Thoracic aorta (tissue), 2 donors: ENCODE data around the gene FAM47E. TPM values are rescaled to one million over a fixed set of nuclear protein-coding genes. Genes with fewer than 3 reads are reported as not detected.

Experiments used
- ATAC-seq: fragments of 150-250 bp; one replicate; pipeline ENCODE4 v1.8.0; 2017; ENCODE audit warnings: low read depth; ENCODE audit not compliant: insufficient number of reproducible peaks, low FRiP score
- DNase-seq: peaks from one replicate; pipeline ENCODE4 v3.0.0-alpha.2; 2020; ENCODE audit warnings: low spot score
- H3K27ac ChIP-seq, 2 donors: fragments of 200-600 bp; sonication (generic); 1 replicate in 1 of 2; 2 replicates in 1 of 2; pipeline ENCODE4 v1.5.1; 2016; ENCODE audit warnings: mild to moderate bottlenecking in 2 of 2, moderate library complexity in 2 of 2
- H3K27me3 ChIP-seq: fragments of 200-600 bp; sonication (generic); replicated peaks from 2 replicates; pipeline ENCODE4 v1.6.0; 2016; ENCODE audit warnings: mild to moderate bottlenecking; ENCODE audit not compliant: insufficient read depth
- H3K36me3 ChIP-seq: fragments of 200-600 bp; sonication (generic); one replicate; pipeline ENCODE4 v1.5.1; 2016
- H3K4me1 ChIP-seq, 2 donors: fragments of 200-600 bp; sonication (generic); 1 replicate in 1 of 2; 2 replicates in 1 of 2; pipeline versions ENCODE4 v1.5.1 to v1.6.0; 2016; ENCODE audit warnings: low read depth in 2 of 2, mild to moderate bottlenecking in 1 of 2; ENCODE audit not compliant: control insufficient read depth in 1 of 2
- H3K4me3 ChIP-seq: fragments of 200-600 bp; sonication (generic); 2 replicates; pipeline ENCODE4 v1.5.1; 2016; ENCODE audit warnings: mild to moderate bottlenecking
- H3K9me3 ChIP-seq: fragments of 200-600 bp; sonication (generic); 2 replicates; pipeline ENCODE4 v1.5.1; 2016
- total RNA-seq, 2 donors: library from RNA; depleted of rRNA; stranded (reverse); fragments of >200 nt; gene quantifications; one replicate each; pipeline versions ENCODE4 v1.1.0 to v1.2.3, GENCODE V29; 2016
- TF ChIP-seq, protein P1 (sequence below): fragments of 200-600 bp; sonication (generic); IDR thresholded peaks from one replicate; pipeline ENCODE4 v1.5.1; 2019; ENCODE audit warnings: antibody characterized with exemption

The FAM47E gene
- total RNA-seq, 2 donors from 2014 or later: 0.42 to 0.54 TPM

DNA sequence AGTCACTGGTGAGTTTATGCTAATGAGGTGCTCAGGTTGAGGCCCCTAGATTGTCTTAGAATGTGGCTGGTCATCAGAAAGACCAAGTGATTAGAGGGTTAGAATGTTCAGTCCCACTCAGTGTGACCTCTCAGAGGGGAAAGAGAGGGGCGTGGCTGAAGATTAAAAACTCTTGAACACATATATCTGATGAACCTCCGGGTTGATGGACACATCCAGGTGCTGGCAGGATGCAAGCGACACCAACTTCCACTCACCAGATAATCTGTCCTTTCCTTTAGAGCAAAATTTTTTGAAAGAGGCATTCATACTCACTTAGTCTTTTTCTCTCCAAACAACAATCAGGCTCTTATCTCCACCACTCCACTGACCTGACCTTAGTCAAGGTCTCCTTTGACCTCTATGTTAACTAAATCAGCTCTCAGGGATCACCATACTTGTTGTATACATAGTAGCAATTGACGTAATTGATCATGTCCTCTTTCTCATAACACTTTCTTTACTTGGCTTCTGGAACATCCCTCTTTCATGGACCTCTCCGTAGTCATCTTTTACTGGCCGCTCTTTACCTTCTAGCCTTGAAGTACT, 14.2 kb downstream of the FAM47E start:
- no peak overlapping the region for H3K27ac ChIP-seq
- TF ChIP-seq, protein P1, sequence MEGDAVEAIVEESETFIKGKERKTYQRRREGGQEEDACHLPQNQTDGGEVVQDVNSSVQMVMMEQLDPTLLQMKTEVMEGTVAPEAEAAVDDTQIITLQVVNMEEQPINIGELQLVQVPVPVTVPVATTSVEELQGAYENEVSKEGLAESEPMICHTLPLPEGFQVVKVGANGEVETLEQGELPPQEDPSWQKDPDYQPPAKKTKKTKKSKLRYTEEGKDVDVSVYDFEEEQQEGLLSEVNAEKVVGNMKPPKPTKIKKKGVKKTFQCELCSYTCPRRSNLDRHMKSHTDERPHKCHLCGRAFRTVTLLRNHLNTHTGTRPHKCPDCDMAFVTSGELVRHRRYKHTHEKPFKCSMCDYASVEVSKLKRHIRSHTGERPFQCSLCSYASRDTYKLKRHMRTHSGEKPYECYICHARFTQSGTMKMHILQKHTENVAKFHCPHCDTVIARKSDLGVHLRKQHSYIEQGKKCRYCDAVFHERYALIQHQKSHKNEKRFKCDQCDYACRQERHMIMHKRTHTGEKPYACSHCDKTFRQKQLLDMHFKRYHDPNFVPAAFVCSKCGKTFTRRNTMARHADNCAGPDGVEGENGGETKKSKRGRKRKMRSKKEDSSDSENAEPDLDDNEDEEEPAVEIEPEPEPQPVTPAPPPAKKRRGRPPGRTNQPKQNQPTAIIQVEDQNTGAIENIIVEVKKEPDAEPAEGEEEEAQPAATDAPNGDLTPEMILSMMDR: no peak

DNA sequence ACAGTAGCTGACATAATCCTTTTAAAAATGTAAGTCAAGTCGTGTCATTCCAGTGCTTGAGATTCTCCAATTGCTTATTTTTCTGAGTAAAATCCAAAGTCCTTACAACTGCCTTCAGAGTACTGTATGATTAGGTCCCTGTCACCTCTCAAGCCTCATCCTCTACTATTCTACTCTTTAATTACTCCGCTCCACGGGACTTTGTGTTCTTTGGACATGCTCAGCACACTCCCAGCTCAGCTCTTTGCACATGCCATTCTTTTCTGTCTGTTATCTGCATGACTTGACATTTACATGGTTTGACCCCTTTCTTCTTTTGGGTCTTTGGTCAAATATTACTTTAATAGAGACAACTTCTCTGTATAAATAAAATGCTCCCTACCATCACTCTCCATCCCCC, 15.1 kb downstream of the FAM47E start:
- no peak overlapping the region for H3K4me3 ChIP-seq
- ATAC-seq (no peak), DNase-seq (no peak)
- no peaks in the 10 kb centered on the region for H3K27me3 ChIP-seq
- no peaks in the 10 kb centered on the region for H3K9me3 ChIP-seq
- TF ChIP-seq, protein P1: no peak
- no peaks in the 10 kb centered on the region for H3K4me1 ChIP-seq
- H3K36me3 ChIP-seq: no peaks in the 10 kb centered on the region
- H3K27ac ChIP-seq: no peak overlapping the region

More for the DNA sequence above, 14.2 kb downstream of the FAM47E start:
- H3K4me1 ChIP-seq: no peaks in the 10 kb centered on the region
- no peaks in the 10 kb centered on the region for H3K9me3 ChIP-seq
- DNase-seq (no peak), ATAC-seq (no peak)
- no peaks in the 10 kb centered on the region for H3K27me3 ChIP-seq
- H3K36me3 ChIP-seq: no peaks in the 10 kb centered on the region
- H3K4me3 ChIP-seq: no peak overlapping the region

DNA sequence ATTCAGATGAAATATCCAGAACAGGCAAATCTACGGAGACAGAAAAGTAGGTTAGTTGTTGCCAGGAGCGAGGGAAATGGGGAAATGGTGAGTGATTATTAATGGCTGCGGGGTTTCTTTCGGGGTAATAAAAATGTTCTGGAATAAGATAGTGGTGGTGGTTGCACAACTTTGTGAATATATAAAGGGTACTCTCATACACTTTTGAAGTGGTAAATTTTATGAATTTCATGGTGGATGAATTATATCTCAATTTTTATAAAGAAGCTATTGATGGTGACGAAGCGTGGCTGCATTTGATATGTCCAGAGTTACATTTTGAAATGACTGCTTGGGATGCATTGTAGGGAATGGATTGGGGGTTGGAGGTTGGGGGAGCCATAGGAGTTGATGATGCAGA, 16.3 kb downstream of the FAM47E start:
- no peaks in the 10 kb centered on the region for H3K36me3 ChIP-seq
- TF ChIP-seq, protein P1: no peak
- ATAC-seq: no peak
- H3K4me1 ChIP-seq: no peaks in the 10 kb centered on the region
- DNase-seq: no peak
- H3K27me3 ChIP-seq: no peaks in the 10 kb centered on the region
- no peak overlapping the region for H3K4me3 ChIP-seq
- no peak overlapping the region for H3K27ac ChIP-seq
- no peaks in the 10 kb centered on the region for H3K9me3 ChIP-seq

DNA sequence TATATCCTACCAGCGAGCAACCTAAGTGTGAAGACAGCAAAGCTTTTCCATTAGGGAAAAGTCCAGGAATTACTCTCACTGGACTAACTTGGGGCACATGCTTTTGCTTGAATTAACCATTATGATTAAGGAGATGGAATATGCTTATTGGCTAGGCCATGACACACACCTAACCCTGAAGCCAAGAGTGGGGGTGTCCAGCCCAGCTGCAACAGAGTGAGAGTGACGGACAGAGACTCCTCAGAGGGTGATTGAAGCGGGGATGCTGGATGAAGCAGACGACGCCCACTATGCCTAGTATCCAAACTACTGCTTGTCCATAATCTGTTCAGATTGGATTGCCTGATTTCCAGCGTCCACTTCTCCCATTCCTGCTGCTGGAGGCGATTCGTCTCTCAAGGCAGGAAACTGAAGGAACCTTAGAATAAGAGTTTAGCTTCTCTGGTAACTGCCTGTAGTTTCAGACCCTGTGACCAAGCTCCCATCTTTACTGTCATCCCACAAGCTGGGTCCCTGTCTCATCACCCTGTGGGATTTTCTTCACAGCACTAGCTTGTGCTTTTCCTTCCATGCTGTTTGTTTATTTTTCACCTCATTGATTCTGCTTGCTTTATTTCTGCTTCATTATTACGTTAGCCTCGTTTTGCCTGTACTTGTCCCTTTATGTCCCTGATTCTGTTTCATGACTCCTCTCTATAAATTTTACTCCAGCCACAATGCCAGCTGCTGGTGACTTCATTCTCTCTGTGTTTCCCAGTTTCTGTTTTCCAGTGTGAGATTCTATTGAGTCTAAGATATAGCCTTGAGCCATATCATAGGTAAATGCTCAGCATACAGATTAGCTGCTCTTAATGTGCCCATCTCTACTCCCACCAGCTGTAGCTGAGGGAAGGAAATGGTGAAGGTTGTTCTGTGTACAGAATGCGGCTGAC, 19.0 kb downstream of the FAM47E start:
- Histone ChIP-seq H3K9me3 (no peaks in the 10 kb centered on the region), H3K27ac (no peak overlapping the region), H3K4me1 (no peaks in the 10 kb centered on the region), H3K36me3 (no peaks in the 10 kb centered on the region), H3K27me3 (no peaks in the 10 kb centered on the region), H3K4me3 (no peak overlapping the region)
- DNase-seq (no peak), ATAC-seq (no peak)
- TF ChIP-seq, protein P1: no peak

DNA sequence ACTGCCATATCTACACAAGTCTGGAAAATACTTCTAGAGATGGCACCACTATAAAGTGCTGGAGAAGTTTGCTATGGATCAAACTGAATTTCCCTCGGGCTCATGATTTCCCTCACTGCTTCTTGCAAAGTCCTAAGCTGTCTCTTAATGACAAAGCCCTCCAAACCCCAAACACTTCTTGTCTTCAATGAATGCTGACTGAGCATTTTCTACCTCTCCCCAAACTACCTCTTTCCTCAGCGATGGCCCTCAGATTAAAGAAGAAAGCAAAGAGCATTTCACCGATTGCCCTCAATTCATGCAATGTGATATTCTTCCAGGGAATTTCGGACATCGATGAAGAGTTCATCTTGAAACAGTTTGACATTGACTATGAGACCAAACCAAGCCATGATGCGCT, 19.7 kb downstream of the FAM47E start:
- H3K4me3 ChIP-seq: no peak overlapping the region
- H3K27me3 ChIP-seq: no peaks in the 10 kb centered on the region
- TF ChIP-seq, protein P1: no peak
- H3K36me3 ChIP-seq: no peaks in the 10 kb centered on the region
- ATAC-seq: no peak
- no peaks in the 10 kb centered on the region for H3K4me1 ChIP-seq
- DNase-seq: no peak
- H3K9me3 ChIP-seq: no peaks in the 10 kb centered on the region
- H3K27ac ChIP-seq: no peak overlapping the region
